IPS DF 4.7 (cell line): ENCODE results near the gene DEPDC7.

Experiments used
- DNase-seq: peaks from one replicate; pipeline ENCODE4 v3.0.0-alpha.2; 2013; ENCODE audit warnings: low spot score; ENCODE audit errors: extremely low read depth

The DEPDC7 gene

DNA sequence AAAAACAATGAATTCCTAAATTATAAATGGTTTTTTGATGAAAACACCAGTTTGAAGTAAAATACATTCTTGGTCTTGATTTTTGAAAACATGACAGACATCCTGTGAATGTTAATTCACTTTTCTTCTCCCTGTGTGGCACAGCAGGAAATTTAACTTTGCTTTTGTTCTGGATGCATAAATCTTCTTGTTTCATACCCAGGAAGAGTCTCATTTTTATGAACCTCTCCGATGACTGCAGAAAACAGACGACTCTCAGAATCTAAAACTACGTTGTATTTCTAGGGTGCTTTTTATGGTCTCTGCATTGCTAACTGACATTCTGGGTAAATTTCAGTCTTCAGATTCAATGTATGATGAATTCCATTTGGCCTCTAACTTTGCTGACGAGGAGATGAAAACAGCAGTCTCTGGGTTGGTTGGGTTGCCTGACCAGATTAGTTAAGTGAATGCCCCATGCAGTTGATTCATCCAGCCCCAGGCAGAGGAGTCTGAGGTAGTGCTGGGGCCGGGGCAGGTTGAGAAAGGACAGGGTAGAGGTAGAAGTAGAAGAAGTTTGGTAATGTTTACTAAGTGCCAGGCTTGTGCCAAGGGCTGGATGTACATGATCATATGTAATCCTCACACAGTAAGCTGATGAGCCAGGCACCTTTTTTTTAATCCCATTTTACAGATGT is 43.8 kb downstream of the DEPDC7 start:
- no peak for DNase-seq

- DNase-seq: no peak
Observed at GRCh38 chr11:33060271-33060670, 44.6 kb downstream of the DEPDC7 start.

DNA sequence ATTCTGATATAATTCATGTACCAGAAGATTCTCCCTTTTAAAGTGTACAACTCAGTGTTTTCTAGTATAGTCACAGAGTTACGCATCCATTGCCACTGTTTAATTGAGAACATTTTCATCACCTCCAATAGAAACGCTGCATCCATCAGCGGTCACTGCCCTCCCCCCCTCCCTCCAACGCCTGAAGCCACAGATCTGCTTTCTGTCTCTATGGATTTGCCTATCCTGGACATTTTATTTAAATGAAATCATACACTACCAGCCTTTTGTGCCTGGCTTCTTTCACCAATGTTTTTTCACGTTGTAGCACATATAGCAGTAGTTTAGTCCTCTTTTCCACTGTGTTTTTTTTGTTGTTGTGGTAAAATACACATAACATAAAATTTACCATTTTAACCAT is 46.5 kb downstream of the DEPDC7 start:
- no peak for DNase-seq

DNA sequence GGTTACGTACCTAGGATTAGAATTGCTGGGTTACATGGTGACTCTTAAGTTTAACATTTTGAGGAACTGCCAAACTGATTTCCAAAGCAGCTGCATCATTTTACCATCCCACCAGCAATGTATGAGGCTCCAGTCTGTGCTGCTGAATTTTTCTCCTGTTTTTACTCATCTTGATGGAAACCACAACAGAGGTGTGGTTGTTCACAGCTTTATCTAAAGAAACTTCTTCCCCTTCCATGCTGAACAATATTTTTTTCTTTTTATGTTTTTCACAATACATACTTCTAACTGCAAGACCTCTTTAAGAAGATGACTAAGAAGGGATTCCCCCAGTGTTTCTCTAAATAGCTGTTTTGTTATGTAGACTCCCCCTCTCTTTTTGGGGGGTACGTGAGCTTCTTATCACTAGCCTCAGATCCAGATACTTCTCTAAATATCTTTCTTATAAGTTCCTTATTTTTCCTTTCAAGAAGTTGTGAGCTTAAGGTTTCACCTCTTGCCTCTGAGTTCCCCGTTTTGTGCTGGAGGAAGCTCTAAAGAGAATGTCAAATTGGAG is 47.7 kb downstream of the DEPDC7 start:
- DNase-seq: no peak

DNA sequence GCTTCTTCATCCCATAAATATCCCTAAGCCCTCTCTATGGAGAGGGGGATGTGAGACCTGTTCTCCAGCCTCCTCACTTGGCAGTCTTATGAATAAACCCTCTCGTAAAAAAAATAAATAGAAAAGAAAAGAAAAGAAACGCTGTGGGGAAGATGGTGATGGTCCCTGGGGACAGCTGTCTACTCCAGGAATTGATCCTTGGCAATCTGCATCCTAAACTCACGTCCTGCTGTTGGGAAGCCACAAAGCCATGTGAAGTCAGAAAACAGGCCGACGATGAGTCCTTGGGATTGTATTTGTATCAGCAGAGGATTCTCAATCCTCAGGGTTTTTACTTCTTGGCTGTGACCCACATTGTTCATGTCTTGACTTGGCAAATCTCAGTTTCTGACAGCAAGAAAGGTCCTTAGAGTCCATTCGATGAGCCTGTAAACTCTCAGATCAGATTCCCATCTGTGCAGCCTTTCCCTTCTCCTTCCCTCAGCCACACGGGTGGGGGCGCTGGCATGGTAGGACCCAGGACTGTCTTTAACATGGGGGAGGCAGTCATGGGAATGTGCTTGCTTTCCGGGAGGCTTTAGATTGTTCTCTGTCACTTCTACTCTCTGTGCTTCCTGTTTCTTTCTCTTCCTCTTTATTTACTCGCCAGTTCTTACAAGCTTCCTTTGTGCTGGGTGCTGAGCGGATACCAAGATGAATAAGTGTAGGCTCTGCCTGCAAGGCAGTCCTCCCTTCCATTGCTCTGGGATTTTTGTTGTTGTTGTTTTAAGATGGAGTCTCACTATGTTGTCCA is 48.6 kb downstream of the DEPDC7 start:
- no peak for DNase-seq

DNA sequence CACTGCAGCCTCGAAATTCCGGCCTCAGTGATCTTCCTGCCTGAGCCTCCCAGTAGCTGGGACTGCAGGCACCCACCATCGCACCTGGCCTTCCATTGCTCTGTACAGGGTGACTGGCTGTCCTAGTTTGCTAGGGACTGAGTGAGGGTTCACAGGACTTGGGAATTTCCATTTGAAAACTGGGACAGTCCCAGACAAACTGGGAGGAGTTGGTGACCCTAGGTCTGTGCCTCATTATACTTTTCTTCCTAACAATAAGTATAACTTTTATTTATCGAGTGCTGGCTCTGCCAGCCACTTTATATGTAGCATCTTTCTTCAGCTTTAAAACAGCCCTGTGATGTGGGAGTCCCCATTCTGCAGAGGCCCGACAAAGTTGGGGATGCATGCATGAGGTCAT is 49.2 kb downstream of the DEPDC7 start:
- DNase-seq: no peak

DNA sequence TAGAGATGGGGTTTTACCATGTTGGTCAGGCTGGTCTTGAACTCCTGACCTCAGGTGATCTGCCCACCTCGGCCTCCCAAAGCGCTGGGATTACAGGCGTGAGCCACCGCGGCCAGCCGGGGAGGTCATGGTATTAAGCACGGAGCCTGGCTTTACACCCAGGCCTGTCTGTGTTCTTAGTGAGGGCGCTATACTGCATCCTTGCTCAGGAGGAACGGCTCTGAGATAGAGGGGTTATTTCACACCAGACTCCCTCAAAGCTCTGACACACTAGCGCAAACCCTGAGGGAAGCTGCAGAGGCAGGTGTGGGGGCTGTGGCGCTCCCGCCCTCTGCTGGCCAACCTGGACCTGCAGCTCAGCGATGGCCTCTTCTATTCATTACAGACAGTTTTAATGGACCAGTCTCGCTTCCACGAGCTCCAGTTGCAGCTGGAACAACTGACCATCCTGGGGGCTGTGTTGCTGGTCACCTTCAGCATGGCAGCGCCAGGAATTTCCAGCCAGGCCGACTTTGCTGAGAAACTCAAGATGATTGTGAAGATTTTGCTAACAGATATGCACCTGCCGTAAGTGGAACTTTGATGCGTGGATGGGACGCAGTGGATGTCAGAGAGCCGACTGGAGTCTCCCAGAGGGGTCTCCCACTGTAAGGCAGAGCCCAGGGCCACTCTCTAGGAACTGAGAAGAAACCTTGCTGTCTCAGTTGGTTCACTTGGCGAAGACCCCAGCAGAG is 49.9 kb downstream of the DEPDC7 start:
- peak; percentile 53 for DNase-seq

GRCh38 chr11:33067294-33067693 is 51.6 kb downstream of the DEPDC7 start:
- no peak for DNase-seq

DNA sequence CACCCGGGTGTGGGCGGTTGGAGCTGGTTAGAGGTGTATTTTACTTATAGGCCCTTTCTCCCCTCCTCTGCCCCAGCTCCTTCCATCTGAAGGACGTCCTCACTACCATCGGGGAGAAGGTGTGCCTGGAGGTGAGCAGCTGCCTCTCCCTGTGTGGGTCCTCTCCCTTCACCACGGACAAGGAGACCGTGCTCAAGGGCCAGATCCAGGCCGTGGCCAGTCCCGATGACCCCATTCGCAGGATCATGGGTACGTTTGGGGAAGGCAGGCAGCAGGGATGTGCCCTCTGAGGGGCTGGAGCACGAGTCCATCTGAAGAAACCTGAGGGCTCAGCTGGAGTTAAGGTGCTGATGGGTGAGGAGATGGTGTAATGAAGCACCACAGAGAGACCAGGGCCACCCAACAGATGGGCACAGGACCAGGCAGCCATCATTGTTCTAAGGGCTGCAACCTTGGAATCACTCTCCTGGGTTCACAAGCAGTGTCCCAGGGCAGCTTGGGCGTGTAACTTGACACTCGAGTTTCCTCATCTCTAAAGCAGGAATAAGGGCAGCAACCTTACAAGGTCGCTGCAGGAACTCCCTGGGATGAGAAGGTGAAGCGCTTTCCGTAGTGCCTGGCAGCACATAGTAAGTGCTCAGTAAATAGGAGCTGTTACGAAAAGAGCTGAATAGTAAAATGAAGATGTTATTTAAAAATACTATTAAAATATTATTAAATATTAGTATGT is 53.1 kb downstream of the DEPDC7 start:
- DNase-seq: peak; percentile 7

DNA sequence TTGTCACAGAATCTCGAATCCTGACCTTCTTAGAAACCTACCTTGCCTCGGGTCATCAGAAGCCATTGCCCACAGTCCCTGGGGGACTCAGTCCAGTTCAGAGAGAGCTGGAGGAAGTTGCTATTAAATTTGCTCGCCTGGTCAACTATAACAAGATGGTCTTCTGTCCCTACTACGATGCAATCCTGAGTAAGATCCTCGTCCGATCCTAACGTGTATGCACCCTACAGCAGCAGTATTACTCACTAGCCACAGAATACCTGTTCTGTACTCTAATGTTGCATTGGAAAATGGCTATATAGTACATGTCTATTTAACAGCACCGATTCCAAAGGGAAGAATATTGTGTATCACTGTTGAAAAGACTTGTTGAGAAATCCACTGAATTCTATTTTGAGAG is 56.8 kb downstream of the DEPDC7 start:
- DNase-seq: no peak
